ENCODE results near the gene ZNF227. TPM values are rescaled to one million over a fixed set of nuclear protein-coding genes. Genes with fewer than 3 reads are reported as not detected.

The ZNF227 gene
- total and polyA plus RNA-seq, 9 of the 15 experiments (the other 6 are each of a cell fraction or from before 2014, with no cell fraction given) = 3.0 to 15.1 (median 10.0) TPM

- peak; percentile 99 for TF ChIP-seq ELF1 (tag; IDR thresholded peaks at IDR 0.05)
- 0 out of 2 replicates have a peak, but pooled peaks have one; percentile 15 for TF ChIP-seq NCOR1 (IDR thresholded peaks at IDR 0.05)
- TF ChIP-seq PYGO2 (tag; IDR thresholded peaks at IDR 0.05) = 0 out of 2 replicates have a peak, but pooled peaks have one; percentile 51
- TF ChIP-seq KDM5B (IDR thresholded peaks at IDR 0.05; ENCODE audit: insufficient replicate concordance, low read depth, low read length) = peak; percentile 63
- 0 out of 2 replicates have a peak, but pooled peaks have one; percentile 31 for TF ChIP-seq ATF4 (CRISPR knock-in tag; IDR thresholded peaks at IDR 0.05)
- TF ChIP-seq ATF7 (IDR thresholded peaks at IDR 0.05) = peak; percentile 37; the same call in 1 of the 2 replicates
- TF ChIP-seq, protein P1, sequence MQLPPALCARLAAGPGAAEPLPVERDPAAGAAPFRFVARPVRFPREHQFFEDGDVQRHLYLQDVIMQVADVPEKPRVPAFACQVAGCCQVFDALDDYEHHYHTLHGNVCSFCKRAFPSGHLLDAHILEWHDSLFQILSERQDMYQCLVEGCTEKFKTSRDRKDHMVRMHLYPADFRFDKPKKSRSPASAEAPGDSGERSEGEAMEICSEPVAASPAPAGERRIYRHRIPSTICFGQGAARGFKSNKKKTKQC (CRISPR knock-in tag; IDR thresholded peaks at IDR 0.05) = no peak
- peak; percentile 85 to 89 for TF ChIP-seq SIX5 (IDR thresholded peaks at IDR 0.05; ENCODE audit: borderline replicate concordance in 1 of 2, insufficient read depth in 1 of 2, low read depth in 1 of 2, low read length in 2 of 2)
- TF ChIP-seq, protein P2, sequence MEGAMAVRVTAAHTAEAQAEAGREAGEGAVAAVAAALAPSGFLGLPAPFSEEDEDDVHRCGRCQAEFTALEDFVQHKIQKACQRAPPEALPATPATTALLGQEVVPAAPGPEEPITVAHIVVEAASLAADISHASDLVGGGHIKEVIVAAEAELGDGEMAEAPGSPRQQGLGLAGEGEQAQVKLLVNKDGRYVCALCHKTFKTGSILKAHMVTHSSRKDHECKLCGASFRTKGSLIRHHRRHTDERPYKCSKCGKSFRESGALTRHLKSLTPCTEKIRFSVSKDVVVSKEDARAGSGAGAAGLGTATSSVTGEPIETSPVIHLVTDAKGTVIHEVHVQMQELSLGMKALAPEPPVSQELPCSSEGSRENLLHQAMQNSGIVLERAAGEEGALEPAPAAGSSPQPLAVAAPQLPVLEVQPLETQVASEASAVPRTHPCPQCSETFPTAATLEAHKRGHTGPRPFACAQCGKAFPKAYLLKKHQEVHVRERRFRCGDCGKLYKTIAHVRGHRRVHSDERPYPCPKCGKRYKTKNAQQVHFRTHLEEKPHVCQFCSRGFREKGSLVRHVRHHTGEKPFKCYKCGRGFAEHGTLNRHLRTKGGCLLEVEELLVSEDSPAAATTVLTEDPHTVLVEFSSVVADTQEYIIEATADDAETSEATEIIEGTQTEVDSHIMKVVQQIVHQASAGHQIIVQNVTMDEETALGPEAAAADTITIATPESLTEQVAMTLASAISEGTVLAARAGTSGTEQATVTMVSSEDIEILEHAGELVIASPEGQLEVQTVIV (CRISPR knock-in tag; IDR thresholded peaks at IDR 0.05; ENCODE audit: borderline replicate concordance) = no peak
- TF ChIP-seq MBD2 (IDR thresholded peaks at IDR 0.05; ENCODE audit: borderline replicate concordance, low read depth) = peak; percentile 63; the same call in 1 of the 2 replicates
- no peak for TF ChIP-seq MTF1 (CRISPR knock-in tag; IDR thresholded peaks at IDR 0.05; ENCODE audit: borderline replicate concordance)
- TF ChIP-seq POU5F1 (IDR thresholded peaks at IDR 0.05; ENCODE audit: borderline replicate concordance, low read depth, low read length, partially characterized antibody) = peak; percentile 35
- TF ChIP-seq SMARCE1 (IDR thresholded peaks at IDR 0.05) = 0 out of 2 replicates have a peak, but pooled peaks have one; percentile 28
- TF ChIP-seq ZNF174 (CRISPR knock-in tag; IDR thresholded peaks at IDR 0.05) = no peak
- TF ChIP-seq NFRKB (IDR thresholded peaks at IDR 0.05; ENCODE audit: low read depth) = 0 out of 2 replicates have a peak, but pooled peaks have one; percentile 23
- no peak for TF ChIP-seq ZNF165 (CRISPR knock-in tag; IDR thresholded peaks at IDR 0.05; ENCODE audit: borderline replicate concordance)
- TF ChIP-seq HCFC1 (IDR thresholded peaks at IDR 0.05; ENCODE audit: low read depth, low read length) = peak; percentile 94
- TF ChIP-seq EP300 (IDR thresholded peaks at IDR 0.05; ENCODE audit: low read length) = no peak
- no peak for TF ChIP-seq RB1 (IDR thresholded peaks at IDR 0.05; ENCODE audit: low read depth)
- TF ChIP-seq ZNF561 (CRISPR knock-in tag; conservative IDR thresholded peaks at IDR 0.05) = no peak
- TF ChIP-seq SIN3A (IDR thresholded peaks at IDR 0.05; ENCODE audit: borderline replicate concordance in 2 of 2, control insufficient read depth in 1 of 2, low read depth in 2 of 2, low read length in 2 of 2) = peak in 1 of 2 experiments; percentile 24; a peak in 1 of 4 replicates
- no peak for TF ChIP-seq GTF2F1 (IDR thresholded peaks at IDR 0.05; ENCODE audit: low read depth, low read length)
- no peak for TF ChIP-seq HDAC1 (IDR thresholded peaks at IDR 0.05)
These were observed 5.1 kb upstream of the ZNF227 start (continued) for GRCh38 chr19:44207126-44207803.
